NCI-H82 treated with DMSO at 0.1 percent for 48 hours (cell line): ENCODE measurements around the gene KCNK2.
"Not testable (repeated sequence)": the region's sequence is repeated elsewhere in the genome, so short reads cannot be mapped to it uniquely, and the experiment has no call there.

Source experiments
- DNase-seq: peaks from one replicate; lab custom pipeline; 2025; ENCODE audit not compliant: unreplicated experiment; lab: John Stamatoyannopoulos, UW

The KCNK2 gene

DNA sequence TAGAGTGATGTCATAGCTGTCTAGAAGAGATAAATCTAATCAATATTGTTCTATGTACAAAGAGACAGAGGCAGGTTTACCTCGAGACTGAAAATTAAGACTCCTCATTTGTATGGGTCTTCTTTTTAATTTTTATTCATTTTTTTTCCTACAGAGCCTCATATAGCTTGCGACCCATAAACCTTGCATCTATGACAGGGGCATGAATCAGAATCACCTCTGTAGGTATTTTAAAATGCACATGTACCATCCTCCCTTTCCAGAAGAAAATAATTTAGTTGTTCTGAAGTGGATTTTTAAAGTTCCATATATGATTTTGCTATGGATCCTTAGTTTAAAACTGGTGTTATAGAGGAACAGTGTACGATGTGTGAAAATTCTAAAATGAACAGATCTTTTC is 64.5 kb downstream of the KCNK2 start:
- no peak for DNase-seq

DNA sequence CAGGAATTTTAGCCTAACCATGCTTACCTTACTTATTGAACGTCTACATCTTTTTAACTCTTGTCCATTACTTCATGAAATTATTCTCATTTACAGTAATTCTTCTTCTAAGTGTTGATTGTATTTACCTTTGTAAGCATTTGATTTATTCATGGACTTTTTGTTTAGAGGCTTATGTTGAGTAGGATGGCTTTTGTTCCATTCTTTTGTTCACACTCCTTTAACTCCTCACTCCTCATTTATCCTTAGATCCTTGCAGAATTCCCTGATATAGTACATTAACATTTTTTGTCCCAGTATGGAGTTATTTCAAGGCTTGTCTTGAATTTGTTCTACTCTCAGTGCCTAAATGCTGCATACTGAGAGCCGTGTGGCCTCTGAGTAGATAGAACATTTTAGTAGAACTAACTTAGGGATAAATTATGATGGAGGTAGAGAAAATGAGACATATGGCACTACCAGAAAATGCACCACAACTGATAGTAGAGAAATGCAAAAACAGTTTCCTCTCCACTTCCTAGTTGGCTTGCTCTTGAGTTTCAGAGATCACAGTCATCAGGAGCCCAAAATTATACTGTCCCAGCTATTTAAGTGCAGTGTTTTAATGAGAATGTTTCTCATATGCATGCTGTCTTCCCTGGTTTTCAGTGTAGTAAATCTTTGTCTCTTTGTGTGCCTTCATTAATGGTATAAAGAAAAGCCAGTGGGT is 69.5 kb downstream of the KCNK2 start:
- no peak for DNase-seq

DNA sequence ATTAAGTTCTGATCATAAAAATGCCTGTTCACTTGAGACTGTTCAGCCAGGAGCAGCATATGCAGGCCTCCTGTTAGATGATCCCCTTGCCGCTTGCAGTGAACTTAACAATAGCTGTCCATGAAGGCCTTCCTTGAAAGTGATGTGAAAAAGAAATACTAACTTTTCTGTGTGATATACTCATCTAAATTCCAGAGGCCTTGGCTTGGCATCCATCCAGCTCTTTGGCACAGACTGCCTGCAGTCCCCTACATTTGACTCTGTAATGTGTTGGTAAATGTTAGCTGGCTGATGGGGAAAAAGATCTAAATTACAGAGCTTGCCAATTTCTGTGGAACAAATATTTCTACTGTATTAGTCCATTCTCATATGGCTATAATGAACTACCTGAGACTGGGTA is 73.7 kb downstream of the KCNK2 start:
- DNase-seq = no peak

DNA sequence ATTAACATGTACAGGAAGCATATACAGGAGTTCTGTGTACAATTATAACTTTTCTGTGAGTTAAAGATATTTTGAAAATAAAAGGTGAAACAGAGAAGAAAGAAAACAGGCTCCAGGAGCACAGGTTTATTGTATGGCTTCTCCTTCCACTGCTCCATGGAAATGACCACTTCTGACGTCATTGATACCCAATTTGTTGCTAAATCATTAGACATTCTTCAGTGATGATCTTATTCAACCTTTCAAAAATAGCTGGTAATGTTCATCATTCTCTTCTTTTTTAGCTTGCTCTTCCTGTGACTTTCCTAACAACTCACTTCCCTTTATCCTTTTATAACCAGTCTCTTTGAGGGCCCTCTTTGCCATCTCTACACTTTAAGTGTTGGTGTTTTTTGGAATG is 77.8 kb downstream of the KCNK2 start:
- DNase-seq = no peak

DNA sequence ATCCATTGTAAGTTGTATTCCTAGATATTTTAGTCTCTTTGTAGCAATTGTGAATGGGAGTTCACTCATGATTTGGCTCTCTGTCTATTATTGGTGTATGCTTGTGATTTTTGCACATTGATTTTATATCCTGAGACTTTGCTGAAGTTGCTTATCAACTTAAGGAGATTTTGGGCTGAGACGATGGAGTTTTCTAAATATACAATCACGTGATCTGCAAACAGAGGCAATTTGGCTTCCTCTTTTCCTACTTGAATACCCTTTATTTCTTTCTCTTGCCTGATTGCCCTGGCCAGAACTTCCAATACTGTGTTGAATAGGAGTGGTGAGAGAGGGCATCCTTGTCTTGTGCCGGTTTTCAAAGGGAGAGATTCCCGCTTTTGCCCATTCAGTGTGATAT is 80.6 kb downstream of the KCNK2 start:
- DNase-seq = not testable (repeated sequence)

DNA sequence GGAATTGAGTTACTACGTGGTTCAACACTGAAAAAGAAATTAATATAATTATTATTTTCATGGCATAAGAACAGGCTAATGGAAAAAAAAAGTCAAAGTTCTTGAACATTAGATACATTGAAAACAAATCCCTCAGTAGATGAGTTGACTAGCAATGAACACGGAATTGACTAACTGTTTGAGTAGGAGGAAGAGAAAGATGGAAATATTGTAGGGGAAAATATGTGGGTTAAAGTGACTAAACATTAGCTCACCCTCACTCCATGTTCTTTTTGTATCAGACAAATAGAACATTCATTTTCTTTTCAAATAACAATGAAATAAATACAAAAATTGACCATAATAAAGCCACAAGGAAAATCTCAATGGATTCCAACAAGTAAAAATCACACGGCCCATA is 84.3 kb downstream of the KCNK2 start:
- no peak for DNase-seq

DNA sequence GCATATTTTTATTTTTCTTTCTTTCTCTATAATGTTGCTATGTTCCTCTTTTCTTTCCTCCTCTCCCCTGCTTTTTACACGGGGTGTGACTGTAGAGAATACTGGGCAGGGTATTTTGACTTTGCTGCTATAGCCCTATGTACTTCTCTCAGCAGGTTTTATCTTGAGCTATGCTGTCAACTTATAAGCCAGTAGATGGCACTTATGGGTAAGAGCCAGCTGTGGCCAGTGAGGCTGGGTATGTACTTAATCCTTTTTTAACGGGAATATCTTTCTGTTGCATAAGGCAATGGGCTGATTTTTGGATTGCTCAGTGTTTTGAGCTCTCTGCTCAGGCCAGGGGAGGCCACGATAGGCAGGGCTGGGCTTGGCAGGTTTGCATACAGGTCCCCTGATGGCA is 99.0 kb downstream of the KCNK2 start:
- DNase-seq = peak; percentile 15

DNA sequence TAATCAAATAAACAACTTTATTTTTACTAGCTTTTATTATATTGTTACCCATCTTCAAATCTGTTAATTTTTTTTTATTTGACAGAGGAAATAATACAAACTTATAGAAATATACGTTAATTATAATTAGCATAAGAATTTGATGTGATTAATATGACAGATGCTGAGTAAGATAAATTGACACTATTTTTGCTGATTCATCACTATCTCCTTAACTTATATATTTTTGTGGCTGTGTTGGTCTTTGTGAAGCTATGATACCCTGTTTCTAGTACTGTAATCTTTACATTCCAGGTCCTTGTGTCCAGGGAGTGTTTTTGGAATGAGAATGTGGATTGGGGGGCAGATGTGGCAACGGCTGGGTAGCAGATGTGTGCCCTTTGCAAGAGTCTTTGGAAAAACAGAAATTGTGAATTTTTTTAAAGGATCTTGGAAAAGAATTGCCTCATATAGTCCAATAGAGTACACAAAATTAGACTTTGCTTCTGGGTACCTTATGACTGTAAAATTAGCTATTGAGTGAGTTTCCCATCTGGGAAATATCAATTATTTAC is 102.6 kb downstream of the KCNK2 start:
- no peak for DNase-seq

DNA sequence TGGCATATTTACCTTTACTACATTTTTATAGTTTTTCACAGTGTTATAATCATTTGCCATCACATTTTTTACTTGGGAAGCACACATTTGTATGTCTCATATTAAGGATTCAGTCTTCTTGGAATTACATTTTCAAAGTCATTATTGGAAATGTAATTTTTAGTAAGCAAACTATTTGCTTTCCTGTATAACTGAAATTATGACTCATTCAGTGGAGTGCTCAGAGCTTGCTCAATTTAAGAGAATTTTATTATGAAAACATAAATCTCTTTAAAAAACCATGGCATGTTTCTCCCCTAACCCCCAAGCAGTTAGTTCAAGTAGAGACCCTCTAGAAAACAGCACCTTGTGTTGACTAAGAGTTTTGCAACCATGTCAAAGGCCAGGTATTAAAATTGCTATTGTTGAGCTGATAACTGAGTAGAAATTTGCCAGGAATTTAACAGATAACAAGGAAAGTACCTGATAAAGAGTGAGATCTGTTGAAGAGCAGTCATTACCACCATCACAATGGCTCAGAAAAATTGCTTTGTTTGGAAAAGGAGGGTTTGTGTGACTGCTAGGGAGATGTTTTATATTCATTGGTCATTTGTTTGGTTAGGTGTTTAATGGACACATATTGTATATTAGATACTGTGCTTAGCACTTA is 105.9 kb downstream of the KCNK2 start:
- DNase-seq = no peak

DNA sequence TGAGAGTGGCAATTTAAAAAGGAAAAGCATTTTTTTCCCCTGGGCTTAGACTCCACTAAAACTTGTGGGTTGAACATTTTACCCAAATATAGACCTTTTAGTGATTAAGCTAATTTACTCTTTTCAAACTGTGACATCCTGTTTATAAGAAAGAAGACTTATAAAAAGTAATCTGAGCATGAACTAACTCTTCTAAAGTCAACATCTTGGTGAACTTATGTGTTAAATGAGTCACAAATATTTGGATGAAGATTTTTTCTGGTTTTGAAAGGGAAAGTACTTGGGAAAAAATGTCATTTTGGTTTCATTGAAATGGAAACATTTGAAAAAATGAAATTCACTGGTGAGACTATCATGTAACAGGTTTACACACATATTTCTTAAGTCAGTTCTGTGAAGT is 109.8 kb downstream of the KCNK2 start:
- DNase-seq = no peak

DNA sequence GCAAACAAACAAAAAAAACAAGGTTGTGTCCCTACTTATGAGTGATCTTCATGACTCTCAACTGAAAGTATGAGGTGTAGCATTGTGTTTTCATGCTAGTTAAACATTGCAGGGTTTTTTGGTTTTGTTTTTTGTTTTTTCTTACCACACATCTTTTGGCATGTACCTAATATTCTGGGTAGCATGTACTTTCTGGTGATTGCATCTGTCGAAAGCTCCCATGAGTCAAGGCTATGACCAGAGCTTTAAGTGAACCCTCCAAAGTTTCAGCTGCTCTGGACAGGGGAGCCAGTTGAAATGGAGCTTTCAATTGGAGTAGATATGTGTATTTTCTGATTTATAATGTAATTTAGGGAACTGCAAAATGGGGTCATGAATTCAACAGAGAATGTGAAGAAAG is 115.5 kb downstream of the KCNK2 start:
- no peak for DNase-seq

DNA sequence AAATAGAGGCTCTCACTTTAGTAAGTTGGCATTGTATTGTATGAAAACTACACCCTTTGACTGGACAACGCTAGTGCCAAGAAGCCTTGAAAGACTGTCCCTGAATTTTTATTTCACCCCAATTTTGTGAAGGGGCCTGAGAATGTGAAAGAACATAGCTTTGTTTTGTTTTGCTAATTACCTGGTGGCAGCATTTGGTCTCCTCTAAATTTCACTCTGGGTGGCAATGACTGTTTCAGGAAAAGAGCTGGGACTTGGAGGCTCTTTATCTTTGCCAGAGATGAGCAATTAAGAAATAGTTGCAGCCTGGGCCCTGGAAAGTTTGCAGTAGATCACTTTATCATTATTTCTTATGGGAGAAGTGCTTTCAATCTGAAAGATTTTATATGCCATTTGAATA is 117.6 kb downstream of the KCNK2 start:
- DNase-seq = no peak

DNA sequence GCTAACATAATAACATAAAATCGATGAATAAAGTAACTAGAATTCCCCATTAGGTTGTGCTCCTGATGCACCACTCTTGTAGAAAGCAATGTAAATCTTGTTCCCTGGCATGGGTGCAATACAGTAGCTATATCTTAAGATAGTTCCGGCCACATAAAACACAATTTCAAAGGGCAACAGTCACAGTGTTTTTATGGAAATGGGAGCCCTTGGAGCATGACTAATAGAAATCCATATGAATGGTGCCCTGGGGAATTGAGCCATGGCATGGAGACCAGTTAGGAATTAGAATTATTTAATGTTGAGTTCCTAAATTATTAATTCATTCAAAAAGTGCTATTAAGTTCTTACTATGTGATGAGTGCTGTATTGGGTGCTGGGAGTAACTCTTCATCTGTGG is 118.7 kb downstream of the KCNK2 start:
- DNase-seq = no peak

DNA sequence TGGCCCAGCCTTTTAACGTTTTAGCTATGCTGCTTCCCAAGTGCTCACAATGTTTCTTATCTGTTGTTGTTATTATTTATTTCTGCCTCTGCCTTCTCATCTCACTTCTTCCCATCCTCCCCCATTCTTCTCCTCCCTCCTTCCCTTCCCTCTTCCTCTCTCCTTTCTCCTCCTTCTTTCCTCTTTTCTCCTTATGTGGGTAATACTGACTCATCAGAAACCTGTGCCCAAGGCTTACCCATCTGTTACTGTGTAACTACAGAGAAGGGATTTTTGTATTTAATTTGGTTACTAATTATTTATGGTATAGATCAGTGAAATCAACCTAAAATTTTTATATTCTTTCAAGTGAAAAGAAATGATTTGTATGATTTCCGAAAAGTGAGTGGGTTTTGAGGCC is 120.3 kb downstream of the KCNK2 start:
- no peak for DNase-seq

DNA sequence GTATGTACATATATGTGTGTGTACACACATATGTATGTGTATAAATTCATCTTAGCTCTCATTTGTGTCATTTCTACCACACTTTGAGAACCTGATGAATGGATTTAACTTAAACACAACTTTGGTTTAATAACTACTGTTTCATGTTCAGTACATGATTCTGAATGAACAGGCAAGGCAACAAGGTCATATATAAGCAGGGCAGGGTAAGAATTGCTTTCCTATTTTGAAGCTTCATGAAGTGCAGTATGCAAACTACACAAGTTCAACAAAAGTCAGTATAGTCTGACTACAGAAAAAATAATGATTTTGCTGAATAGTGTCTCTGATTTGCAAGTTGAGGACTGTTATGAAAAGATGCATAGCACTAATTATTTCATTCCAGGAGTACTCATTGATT is 127.6 kb downstream of the KCNK2 start:
- DNase-seq = no peak

DNA sequence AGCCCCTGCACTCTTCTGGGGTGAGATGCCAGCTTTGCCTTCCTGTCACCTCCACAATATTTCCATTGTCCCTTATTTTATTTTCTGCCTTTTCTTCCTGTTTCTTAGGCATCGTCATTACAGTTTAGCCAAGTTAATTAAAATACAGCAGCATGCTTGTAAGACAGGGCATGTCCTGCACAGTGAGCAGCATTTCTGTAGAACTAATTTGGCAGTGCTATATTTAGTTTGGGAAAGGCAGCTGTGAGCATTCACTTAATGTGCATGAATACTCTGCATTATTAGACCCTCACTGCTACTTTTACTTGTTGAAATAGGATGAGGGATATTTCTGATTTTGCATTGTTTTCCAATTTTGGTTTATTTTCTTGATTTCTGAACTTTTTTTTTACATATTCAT is 133.3 kb downstream of the KCNK2 start:
- DNase-seq = no peak

DNA sequence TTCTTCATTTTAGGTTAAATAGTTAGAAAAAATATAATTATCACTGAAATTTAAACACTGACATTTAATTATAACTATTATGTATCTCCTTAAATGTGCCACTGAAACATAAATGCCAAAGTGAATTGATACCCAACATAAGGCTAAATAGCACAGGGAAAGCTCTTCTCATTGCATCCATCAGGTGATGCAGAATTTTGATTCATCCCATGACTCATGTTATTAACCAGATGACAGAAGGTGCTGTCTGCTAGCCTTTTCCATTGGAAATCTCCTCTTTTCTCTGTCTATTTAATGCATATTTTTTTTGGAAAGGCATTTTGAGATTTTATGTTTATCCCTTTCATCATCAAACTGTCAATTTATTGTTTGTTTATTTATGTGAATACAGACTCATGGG is 136.8 kb downstream of the KCNK2 start:
- no peak for DNase-seq

DNA sequence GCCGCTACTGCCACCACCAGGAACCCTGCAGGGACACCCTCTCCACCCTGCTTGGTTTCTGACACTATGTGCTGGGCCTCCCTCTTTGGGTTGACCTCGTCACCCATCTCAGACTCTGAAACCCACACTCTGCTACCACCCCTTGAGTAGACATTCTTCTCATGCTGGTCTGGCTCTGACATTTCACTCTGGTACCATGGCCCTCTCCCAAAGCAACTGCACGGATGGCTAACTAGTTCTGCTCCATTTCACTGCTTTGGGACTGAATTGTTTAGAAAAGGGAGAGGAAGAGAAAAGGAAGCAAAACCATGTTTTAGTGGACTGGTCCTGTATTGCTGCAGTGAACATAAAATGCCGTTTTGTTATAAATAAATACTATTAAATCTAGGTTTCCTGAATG is 137.8 kb downstream of the KCNK2 start:
- no peak for DNase-seq

DNA sequence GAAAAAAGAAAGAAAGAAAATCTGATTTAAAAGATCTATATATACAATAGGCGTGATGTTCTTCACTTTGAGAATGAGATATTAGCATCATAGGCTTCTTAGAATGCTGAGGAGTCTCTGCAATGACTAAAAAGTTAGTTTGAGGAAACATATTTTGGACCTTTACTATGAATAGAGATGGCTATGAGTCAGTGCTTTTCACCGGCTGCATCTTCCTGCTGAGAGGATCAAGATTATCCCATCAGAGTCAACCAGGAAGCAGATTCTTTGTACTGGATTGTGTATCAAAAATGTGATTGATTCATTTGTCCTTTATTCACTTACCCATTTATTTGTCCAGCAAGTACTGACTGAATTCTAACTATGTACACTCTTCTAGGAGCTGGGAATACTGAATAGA is 144.2 kb downstream of the KCNK2 start:
- no peak for DNase-seq

DNA sequence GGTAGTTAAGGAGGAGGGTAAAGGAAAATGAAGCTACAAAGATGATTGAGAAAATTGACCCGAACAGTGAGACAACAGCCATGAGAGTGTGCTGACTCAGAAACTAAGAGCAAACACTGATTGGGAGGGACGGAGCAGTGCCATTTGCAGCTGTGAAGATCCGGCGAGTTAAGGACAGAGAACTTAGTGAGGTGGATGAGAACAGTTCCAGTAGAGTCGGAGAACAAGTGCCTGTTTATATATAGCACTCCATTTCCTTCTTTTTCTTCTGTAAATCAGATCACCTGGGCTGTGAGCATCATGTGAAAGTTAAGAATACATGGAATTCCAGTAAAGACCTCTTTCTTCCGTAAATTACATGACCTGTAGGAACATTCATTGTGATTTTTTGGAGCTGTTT is 145.7 kb downstream of the KCNK2 start:
- DNase-seq = no peak

DNA sequence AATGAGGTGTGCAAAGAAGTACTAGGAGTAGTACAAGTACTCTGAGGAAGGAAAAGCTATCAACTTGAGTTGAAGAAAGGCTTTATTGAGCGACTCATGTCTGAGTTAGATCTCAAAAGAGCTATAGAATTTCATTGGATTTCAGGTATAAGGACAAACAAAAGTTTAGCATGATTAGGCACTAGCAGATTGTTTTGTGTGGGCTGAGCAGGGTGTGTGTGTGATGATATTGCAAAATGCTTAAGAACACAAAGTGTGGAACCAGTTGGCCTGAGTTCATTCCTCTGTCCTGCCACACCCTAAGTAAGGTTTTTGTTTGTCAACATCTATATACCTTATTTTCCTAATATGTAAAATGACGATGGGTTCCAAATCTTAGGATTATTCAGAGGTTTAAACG is 158.9 kb downstream of the KCNK2 start:
- no peak for DNase-seq

DNA sequence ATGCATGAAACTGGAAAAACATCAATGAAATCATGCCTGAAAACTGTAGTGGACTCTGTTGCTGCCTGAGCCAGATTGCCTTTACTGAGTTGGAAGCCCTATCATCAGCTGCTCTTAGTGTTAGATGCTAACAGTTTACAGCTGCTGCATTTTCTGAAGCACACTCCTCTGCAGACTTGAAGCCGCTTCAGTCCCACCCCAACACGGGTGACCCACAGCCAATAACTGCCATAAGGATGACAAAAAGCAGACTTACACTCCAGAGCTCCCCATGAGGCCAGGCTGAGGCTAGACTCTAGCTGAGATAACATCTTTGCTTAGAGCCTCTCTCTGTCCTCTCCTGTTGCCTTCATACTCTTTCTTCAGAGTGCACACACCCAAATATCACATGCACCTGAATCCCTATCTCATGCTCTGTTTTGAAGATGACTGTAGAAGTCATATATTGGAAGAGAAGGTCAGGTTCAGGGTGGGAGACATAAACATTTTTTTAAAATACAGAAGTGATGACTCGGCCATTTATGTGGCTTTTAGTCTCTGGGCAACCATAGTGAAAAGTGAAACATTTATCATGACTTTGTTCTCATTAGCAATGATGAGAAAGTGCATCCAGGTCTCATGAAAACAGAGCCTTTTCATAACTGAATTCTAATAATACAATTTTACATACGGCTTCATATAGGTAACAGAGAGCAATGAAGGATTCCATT is 161.0 kb downstream of the KCNK2 start:
- no peak for DNase-seq
